H1 (cell line): ENCODE measurements around the gene CLCF1. TPM values are rescaled to one million over a fixed set of nuclear protein-coding genes. Genes with fewer than 3 reads are reported as not detected.
A peak's percentile ranks its signal among the peaks of the same experiment; 100 is the strongest.

ENCODE experiments used
- CTCF ChIA-PET: fragments of 300-600 bp; sonication (Branson Sonifier 250); formaldehyde crosslinking; loops from one replicate; lab custom pipeline; 2021; ENCODE audit not compliant: partially characterized antibody; lab: Charles Lee
- POLR2A ChIA-PET: fragments of 300-600 bp; sonication (Branson Sonifier 250); formaldehyde crosslinking; loops from one replicate; lab custom pipeline; 2021; ENCODE audit warnings: inconsistent platforms; ENCODE audit not compliant: partially characterized antibody; lab: Charles Lee
- DNase-seq, 2 experiments: peaks; one replicate each; pipeline versions ENCODE4 v3.0.0 to v3.0.0-alpha.2; 2010 to 2022; ENCODE audit warnings: low spot score in 2 of 2, low read depth in 1 of 2, mixed read lengths in 1 of 2
- FAIRE-seq: peaks from 2 replicates; lab custom pipeline; 2011; peaks lifted over from hg19 to GRCh38; lab: Jason Lieb, UNC
- H2AFZ ChIP-seq: 2 replicates; pipeline ENCODE4 v1.8.1; 2012; ENCODE audit warnings: low read length, inconsistent platforms
- H2AK5ac ChIP-seq: 2 replicates; pipeline ENCODE4 v1.6.1; 2013; ENCODE audit warnings: low read depth, low read length
- H2BK120ac ChIP-seq: replicated peaks from 2 replicates; pipeline ENCODE3; 2013; ENCODE audit warnings: low read depth, low read length, inconsistent platforms
- H2BK12ac ChIP-seq: 2 replicates; pipeline ENCODE4 v1.6.1; 2013; ENCODE audit warnings: low read depth, low read length
- H2BK15ac ChIP-seq: 2 replicates; pipeline ENCODE4 v1.6.1; 2013; ENCODE audit warnings: low read length
- H2BK20ac ChIP-seq: 2 replicates; pipeline ENCODE4 v1.6.1; 2013; ENCODE audit warnings: low read length
- H2BK5ac ChIP-seq: 2 replicates; pipeline ENCODE4 v1.6.1; 2013; ENCODE audit warnings: low read depth, low read length
- H3K14ac ChIP-seq: 2 replicates; pipeline ENCODE4 v1.6.1; 2013; ENCODE audit warnings: inconsistent platforms; ENCODE audit not compliant: insufficient read length
- H3K18ac ChIP-seq: 2 replicates; pipeline ENCODE4 v1.6.1; 2013; ENCODE audit warnings: low read length; ENCODE audit errors: extremely low read depth
- H3K23ac ChIP-seq: 2 replicates; pipeline ENCODE4 v1.6.1; 2013; ENCODE audit warnings: inconsistent platforms; ENCODE audit not compliant: insufficient read length
- H3K23me2 ChIP-seq: 2 replicates; pipeline ENCODE4 v1.6.1; 2013; ENCODE audit warnings: low read depth, low read length
- H3K27ac ChIP-seq: 2 replicates; pipeline ENCODE4 v1.6.1; 2011; ENCODE audit warnings: low read depth, low read length, inconsistent platforms
- H3K27me3 ChIP-seq, 4 experiments: replicated peaks in 1 of 4; 1 replicate in 1 of 4; 2 replicates in 3 of 4; pipeline versions ENCODE4 v1.6.1 to v1.8.1; 2011 to 2013; ENCODE audit warnings: low read length in 3 of 4, mild to moderate bottlenecking in 3 of 4, inconsistent platforms in 2 of 4, mixed read lengths in 2 of 4, moderate library complexity in 1 of 4; ENCODE audit not compliant: control insufficient read depth in 3 of 4, insufficient read depth in 3 of 4; ENCODE audit errors: extremely low read depth in 1 of 4
- H3K36me3 ChIP-seq, 4 experiments: 2 replicates each; pipeline versions ENCODE4 v1.6.1 to v1.8.1; 2011 to 2013; ENCODE audit warnings: mild to moderate bottlenecking in 4 of 4, low read length in 3 of 4, moderate library complexity in 2 of 4, control low read depth in 1 of 4, inconsistent platforms in 1 of 4; ENCODE audit not compliant: insufficient read depth in 4 of 4, control insufficient read depth in 2 of 4
- H3K4ac ChIP-seq: replicated peaks from 2 replicates; pipeline ENCODE3; 2013; ENCODE audit warnings: low read length, low read depth, mixed read lengths, inconsistent platforms; ENCODE audit not compliant: insufficient read length
- H3K4me1 ChIP-seq, 4 experiments: replicated peaks in 1 of 4; 1 replicate in 1 of 4; 2 replicates in 3 of 4; pipeline versions ENCODE4 v1.6.1 to v1.8.1; 2011 to 2013; ENCODE audit warnings: low read length in 3 of 4, inconsistent platforms in 2 of 4, mixed read lengths in 1 of 4; ENCODE audit not compliant: insufficient read depth in 4 of 4, control insufficient read depth in 3 of 4
- H3K4me2 ChIP-seq, 2 experiments: 2 replicates each; pipeline versions ENCODE4 v1.6.1 to v1.8.1; 2011 to 2013; ENCODE audit warnings: low read depth in 2 of 2, low read length in 2 of 2, control low read depth in 1 of 2, inconsistent platforms in 1 of 2, mild to moderate bottlenecking in 1 of 2; ENCODE audit not compliant: insufficient read depth in 1 of 2
- H3K4me3 ChIP-seq, 4 experiments: fragments of 200-600, 300-600 bp in 1 of 4; sonication (generic), shearing (Covaris generic), sonication (Bioruptor Twin) in 1 of 4; 2 replicates each; pipeline versions ENCODE4 v1.5.1 to v1.8.1; 2011 to 2016; ENCODE audit warnings: low read length in 4 of 4, low read depth in 3 of 4, control low read depth in 2 of 4, inconsistent platforms in 2 of 4, mild to moderate bottlenecking in 2 of 4, mixed read lengths in 1 of 4, moderate library complexity in 1 of 4; ENCODE audit not compliant: insufficient read depth in 2 of 4; ENCODE audit errors: extremely low read depth in 1 of 4
- H3K56ac ChIP-seq: replicated peaks from 2 replicates; pipeline ENCODE3; 2013; ENCODE audit warnings: low read depth, mild to moderate bottlenecking, mixed read lengths, low read length, inconsistent platforms; ENCODE audit not compliant: insufficient read length
- H3K79me1 ChIP-seq: 2 replicates; pipeline ENCODE4 v1.6.1; 2013; ENCODE audit warnings: low read depth, low read length, control low read depth
- H3K79me2 ChIP-seq, 2 experiments: 2 replicates each; pipeline versions ENCODE4 v1.6.1 to v1.8.1; 2012 to 2013; ENCODE audit warnings: low read length in 2 of 2, mild to moderate bottlenecking in 2 of 2, inconsistent platforms in 1 of 2; ENCODE audit not compliant: insufficient read depth in 2 of 2, control insufficient read depth in 1 of 2
- H3K9ac ChIP-seq, 4 experiments: replicated peaks in 1 of 4; 1 replicate in 1 of 4; 2 replicates in 3 of 4; pipeline versions ENCODE4 v1.6.1 to v1.8.1; 2011 to 2013; ENCODE audit warnings: low read depth in 3 of 4, low read length in 3 of 4, control low read depth in 2 of 4, mild to moderate bottlenecking in 2 of 4, moderate library complexity in 2 of 4, inconsistent platforms in 1 of 4; ENCODE audit errors: extremely low read depth in 1 of 4
- H3K9me3 ChIP-seq, 2 experiments: 2 replicates each; pipeline versions ENCODE4 v1.6.1 to v1.8.1; 2012 to 2013; ENCODE audit warnings: mild to moderate bottlenecking in 2 of 2, moderate library complexity in 2 of 2, control low read depth in 1 of 2, inconsistent platforms in 1 of 2, low read depth in 1 of 2, low read length in 1 of 2, mixed read lengths in 1 of 2; ENCODE audit not compliant: insufficient read depth in 2 of 2
- H4K20me1 ChIP-seq, 2 experiments: replicated peaks in 1 of 2; 2 replicates each; pipeline versions ENCODE3 to v1.8.1; 2011 to 2013; ENCODE audit warnings: inconsistent platforms in 2 of 2, low read length in 2 of 2, mild to moderate bottlenecking in 1 of 2; ENCODE audit not compliant: insufficient read depth in 2 of 2, control insufficient read depth in 1 of 2
- H4K5ac ChIP-seq: 2 replicates; pipeline ENCODE4 v1.6.1; 2013; ENCODE audit warnings: low read length, low read depth, mixed read lengths, inconsistent platforms; ENCODE audit not compliant: insufficient read length
- H4K8ac ChIP-seq: 2 replicates; pipeline ENCODE4 v1.8.0; 2013; ENCODE audit warnings: mild to moderate bottlenecking, moderate library complexity, low read length, inconsistent platforms; ENCODE audit not compliant: insufficient read depth; ENCODE audit errors: extremely low read depth
- H4K91ac ChIP-seq: replicated peaks from 2 replicates; pipeline ENCODE3; 2013; ENCODE audit warnings: low read length, mixed read lengths, inconsistent platforms; ENCODE audit not compliant: insufficient read length
- BCL11A ChIP-seq, 2 experiments: IDR thresholded peaks; one replicate each; pipeline ENCODE4 v1.6.1; 2011; ENCODE audit warnings: low read depth in 2 of 2, low read length in 2 of 2, mild to moderate bottlenecking in 2 of 2
- JUN ChIP-seq: IDR thresholded peaks from 2 replicates; pipeline ENCODE4 v1.6.1; 2011; ENCODE audit warnings: low read depth, mild to moderate bottlenecking, improper control_type of control experiment, low read length
- JUND ChIP-seq: IDR thresholded peaks from 2 replicates; pipeline ENCODE4 v1.6.1; 2011; ENCODE audit warnings: mild to moderate bottlenecking, improper control_type of control experiment, low read length
- POLR2A ChIP-seq, 2 experiments: IDR thresholded peaks; 1 replicate in 1 of 2; 2 replicates in 1 of 2; pipeline ENCODE4 v1.6.1; 2011; ENCODE audit warnings: low read depth in 2 of 2, low read length in 2 of 2, mild to moderate bottlenecking in 2 of 2; ENCODE audit errors: control extremely low read depth in 1 of 2
- POU5F1 ChIP-seq: IDR thresholded peaks from 2 replicates; pipeline ENCODE4 v1.6.1; 2011; ENCODE audit warnings: low read depth, mild to moderate bottlenecking, low read length, moderate library complexity
- RAD21 ChIP-seq, 2 experiments: IDR thresholded peaks in 1 of 2; conservative IDR thresholded peaks in 1 of 2; 2 replicates each; pipeline ENCODE4 v1.6.1; 2011; ENCODE audit warnings: low read depth in 2 of 2, low read length in 2 of 2, improper control_type of control experiment in 1 of 2, inconsistent platforms in 1 of 2, mild to moderate bottlenecking in 1 of 2, moderate library complexity in 1 of 2
- WGBS, 2 experiments: shearing (Covaris generic) in 1 of 2; methylation state at CpG; one replicate each; pipeline versions ENCODE4 v1.1.6 to v1.1.7; 2013 to 2015; ENCODE audit warnings: low lambda C conversion rate in 2 of 2, mixed read lengths in 2 of 2, inconsistent platforms in 1 of 2, low coverage in 1 of 2, missing lambda C conversion rate in 1 of 2; ENCODE audit not compliant: insufficient replicate concordance in 2 of 2, insufficient coverage in 1 of 2, insufficient read length in 1 of 2; ENCODE audit errors: extremely low coverage in 1 of 2, missing lambda C conversion rate in 1 of 2; 5-methylcytosine and 5-hydroxymethylcytosine counted together
- polyA plus RNA-seq, 7 experiments: library from polyadenylated mRNA; depleted of rRNA in 3 of 7; stranded (reverse) in 5 of 7; unstranded in 2 of 7; fragments of >200 nt in 5 of 7; fragments of 200-250 nt in 2 of 7; gene quantifications; 1 replicate in 5 of 7; 2 replicates in 1 of 7; 4 replicates in 1 of 7; pipeline versions ENCODE4 v1.2.1 to v1.2.3, GENCODE V29; 2011 to 2013; ENCODE audit warnings: missing spikeins in 2 of 7, mixed read lengths in 2 of 7
- total RNA-seq: library from RNA; stranded (reverse); fragmentation: NEBNext Ultra II Directional; extraction: Animal tissue kit (Norgen Biotek cat#: 25700); gene quantifications from 2 replicates; pipeline ENCODE4 v1.2.1, GENCODE V29; 2021
- TF ChIP-seq, protein P1 (sequence below): IDR thresholded peaks from 2 replicates; pipeline ENCODE4 v1.6.1; 2011; ENCODE audit warnings: low read depth, mild to moderate bottlenecking, low read length; ENCODE audit not compliant: insufficient read depth
- TF ChIP-seq, protein P2 (sequence below), 3 experiments: IDR thresholded peaks; 1 replicate in 2 of 3; 2 replicates in 1 of 3; pipeline versions ENCODE4 v1.5.1 to v1.6.1; 2011; ENCODE audit warnings: low read length in 3 of 3, mild to moderate bottlenecking in 3 of 3, inconsistent platforms in 2 of 3, low read depth in 1 of 3, moderate library complexity in 1 of 3; ENCODE audit not compliant: insufficient read depth in 1 of 3; ENCODE audit errors: control extremely low read depth in 1 of 3

The CLCF1 gene
- total and polyA plus RNA-seq, 2 of the 8 experiments (the other 6 are each of a cell fraction or from before 2014, with no cell fraction given), result 0.32 to 1.2 TPM

- no peak overlapping the region for H3K9ac ChIP-seq
- H4K8ac ChIP-seq, result no peak overlapping the region; the same call in 1 of the 2 replicates
- H2AK5ac ChIP-seq, result no peak overlapping the region
- H3K23me2 ChIP-seq, result peaks cover 8% of the 10 kb centered on the region; the same call in 1 of the 2 replicates
- H2BK20ac ChIP-seq, result 0 out of 2 replicates have a peak overlapping the region, but pooled peaks have one; percentile 3
- no peak overlapping the region for H3K23ac ChIP-seq
- ChIA-PET CTCF (interaction anchor here (0.9 to 20.0 kb wide), 27 partner anchors 9 to 355 kb away, joined by 3 to 1305 read pairs (median 5); partner anchors contain the start of genes CLCF1, PPP1CA, RAD9A and SSH3), POLR2A (interaction anchor here (0.5 to 2.5 kb wide), 14 partner anchors 19 to 965 kb away, joined by 3 to 8 read pairs (median 3); partner anchors contain the start of gene RAD9A)
- H3K27ac ChIP-seq, result no peak overlapping the region
- peak overlapping the region; percentile 21; the same call in 1 of the 2 replicates for H2BK12ac ChIP-seq
- peaks cover 0 to 18% (median 13%) of the 10 kb centered on the region in 4 experiments; a peak in 6 of 7 replicates for H3K4me1 ChIP-seq
- H2BK15ac ChIP-seq, result no peak overlapping the region
- H4K5ac ChIP-seq, result no peak overlapping the region
- H2AFZ ChIP-seq, result no peak overlapping the region
- H3K4me3 ChIP-seq, result no peak overlapping the region
- peak in 1 of 2 experiments; percentile 76 for DNase-seq
- H3K14ac ChIP-seq, result no peak overlapping the region
- WGBS, 2 experiments, result 61% methylated on average over 11 of the region's 11 CpGs; no CpG with 5 or more reads in 1 of the 2 experiments
- no peak overlapping the region for H3K56ac ChIP-seq
- H3K4ac ChIP-seq, result no peak overlapping the region
- H3K18ac ChIP-seq, result no peak overlapping the region
- H4K91ac ChIP-seq, result no peak overlapping the region
- H2BK5ac ChIP-seq, result no peak overlapping the region
- no peaks in the 10 kb centered on the region for H3K36me3 ChIP-seq
- H3K27me3 ChIP-seq, result no peaks in the 10 kb centered on the region
- H3K9me3 ChIP-seq, result no peaks in the 10 kb centered on the region
- H3K79me2 ChIP-seq, result no peaks in the 10 kb centered on the region
- no peak for FAIRE-seq
- H3K4me2 ChIP-seq, result 0 out of 4 replicates have a peak overlapping the region, but pooled peaks of 1 of the 2 experiments have one; percentile 21
- peaks cover 0 to 3% of the 10 kb centered on the region in 2 experiments for H4K20me1 ChIP-seq
- peaks cover 2% of the 10 kb centered on the region; the same call in 1 of the 2 replicates for H3K79me1 ChIP-seq
- H2BK120ac ChIP-seq, result no peak overlapping the region
- TF ChIP-seq POLR2A (IDR thresholded peaks at IDR 0.05; ENCODE audit: control extremely low read depth in 1 of 2, low read depth in 2 of 2, low read length in 2 of 2) (no peak), JUN (no peak), RAD21 (IDR thresholded peaks at IDR 0.05 in 1 of 2, conservative IDR thresholded peaks at IDR 0.05 in 1 of 2; ENCODE audit: low read depth in 2 of 2, low read length in 2 of 2) (peak; percentile 65 to 76), POU5F1 (no peak), BCL11A (IDR thresholded peaks at IDR 0.05; ENCODE audit: low read depth in 2 of 2, low read length in 2 of 2) (no peak), JUND (peak; percentile 95)
- TF ChIP-seq, protein P1, sequence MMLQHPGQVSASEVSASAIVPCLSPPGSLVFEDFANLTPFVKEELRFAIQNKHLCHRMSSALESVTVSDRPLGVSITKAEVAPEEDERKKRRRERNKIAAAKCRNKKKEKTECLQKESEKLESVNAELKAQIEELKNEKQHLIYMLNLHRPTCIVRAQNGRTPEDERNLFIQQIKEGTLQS, result 0 out of 2 replicates have a peak, but pooled peaks have one; percentile 24
- TF ChIP-seq, protein P2, sequence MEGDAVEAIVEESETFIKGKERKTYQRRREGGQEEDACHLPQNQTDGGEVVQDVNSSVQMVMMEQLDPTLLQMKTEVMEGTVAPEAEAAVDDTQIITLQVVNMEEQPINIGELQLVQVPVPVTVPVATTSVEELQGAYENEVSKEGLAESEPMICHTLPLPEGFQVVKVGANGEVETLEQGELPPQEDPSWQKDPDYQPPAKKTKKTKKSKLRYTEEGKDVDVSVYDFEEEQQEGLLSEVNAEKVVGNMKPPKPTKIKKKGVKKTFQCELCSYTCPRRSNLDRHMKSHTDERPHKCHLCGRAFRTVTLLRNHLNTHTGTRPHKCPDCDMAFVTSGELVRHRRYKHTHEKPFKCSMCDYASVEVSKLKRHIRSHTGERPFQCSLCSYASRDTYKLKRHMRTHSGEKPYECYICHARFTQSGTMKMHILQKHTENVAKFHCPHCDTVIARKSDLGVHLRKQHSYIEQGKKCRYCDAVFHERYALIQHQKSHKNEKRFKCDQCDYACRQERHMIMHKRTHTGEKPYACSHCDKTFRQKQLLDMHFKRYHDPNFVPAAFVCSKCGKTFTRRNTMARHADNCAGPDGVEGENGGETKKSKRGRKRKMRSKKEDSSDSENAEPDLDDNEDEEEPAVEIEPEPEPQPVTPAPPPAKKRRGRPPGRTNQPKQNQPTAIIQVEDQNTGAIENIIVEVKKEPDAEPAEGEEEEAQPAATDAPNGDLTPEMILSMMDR (IDR thresholded peaks at IDR 0.05; ENCODE audit: control extremely low read depth in 1 of 3, insufficient read depth in 1 of 3, low read depth in 1 of 3, low read length in 3 of 3), result peak; percentile 84 to 97 (median 89)
Observed at GRCh38 chr11:67351275-67352005, 22.0 kb downstream of the CLCF1 start.
